Measurements from ENCODE around the gene HTR1D.

HTR1D gene

DNA sequence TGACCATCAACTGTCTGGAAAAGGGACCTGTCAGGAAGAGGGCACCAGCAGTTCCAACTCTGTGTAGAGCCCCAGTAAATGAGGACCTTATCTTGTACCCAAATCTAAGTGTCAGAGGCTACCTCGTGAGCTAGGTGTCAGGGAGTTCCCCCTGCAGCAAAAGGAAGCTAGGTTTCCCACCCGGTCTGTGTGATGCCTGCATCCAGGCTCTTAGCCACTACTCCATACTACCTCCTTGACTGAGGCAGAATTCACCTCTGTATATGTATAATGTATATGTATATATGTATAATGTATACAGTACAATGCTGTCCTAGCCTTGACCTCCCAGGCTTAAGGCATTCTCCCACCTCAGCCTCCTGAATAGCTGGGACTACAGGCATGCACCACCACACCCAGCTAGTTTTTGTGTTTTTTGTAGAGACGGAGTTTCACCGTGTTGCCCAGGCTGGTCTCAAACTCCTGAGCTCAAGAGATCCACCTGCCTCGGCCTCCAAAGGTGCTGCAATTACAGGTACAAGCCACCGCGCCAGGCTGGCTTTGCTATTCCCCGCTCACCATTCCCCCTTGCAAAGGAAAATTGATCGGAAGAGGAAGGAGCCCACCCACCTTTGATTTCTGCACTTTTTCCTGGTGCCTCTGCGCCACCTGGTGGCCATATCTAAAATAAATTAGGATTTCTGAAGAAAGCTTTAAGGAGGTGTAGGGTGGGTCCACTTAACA is 32.9 kb downstream of the HTR1D start:
- DNase-seq (ENCODE audit: low read depth) = no peak

DNA sequence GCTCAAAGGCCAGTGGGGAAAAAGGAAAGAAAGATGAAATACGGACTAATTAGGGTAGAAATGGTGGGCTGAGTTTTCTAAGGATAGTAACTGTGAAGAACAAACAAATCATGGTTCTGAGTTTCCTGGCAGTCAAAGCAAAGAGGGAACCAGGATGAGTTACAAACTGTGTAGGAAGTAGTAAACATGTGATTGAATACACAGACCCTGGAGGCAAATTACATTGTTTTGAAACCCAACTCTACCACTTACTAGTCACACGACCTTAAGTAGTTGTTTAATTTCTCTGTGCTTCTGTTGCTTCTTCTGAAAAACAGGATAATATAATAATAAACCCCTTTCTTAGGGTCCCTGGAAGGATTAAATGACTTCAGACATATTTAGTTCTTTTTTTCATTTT is 37.4 kb downstream of the HTR1D start:
- DNase-seq (ENCODE audit: low read depth) = no peak

DNA sequence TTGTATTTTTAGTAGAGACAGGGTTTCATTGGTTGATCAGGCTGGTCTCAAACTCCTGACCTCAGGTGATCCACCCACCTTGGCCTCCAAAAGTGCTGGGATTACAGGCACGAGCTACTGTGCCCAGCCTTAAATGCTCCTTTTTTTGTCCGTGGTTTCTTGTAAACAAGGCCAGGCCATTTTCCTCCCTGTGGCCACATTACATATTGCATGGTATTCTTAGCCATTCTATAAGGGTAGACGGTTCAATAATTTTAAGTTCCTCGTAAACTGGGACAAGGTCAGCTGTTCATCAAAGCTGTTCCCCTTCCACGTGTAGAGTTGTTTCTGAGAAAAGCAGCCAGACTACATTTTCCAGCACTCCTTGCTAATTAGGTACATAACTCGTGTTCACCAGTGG is 38.4 kb downstream of the HTR1D start:
- no peak for DNase-seq (ENCODE audit: low read depth)

DNA sequence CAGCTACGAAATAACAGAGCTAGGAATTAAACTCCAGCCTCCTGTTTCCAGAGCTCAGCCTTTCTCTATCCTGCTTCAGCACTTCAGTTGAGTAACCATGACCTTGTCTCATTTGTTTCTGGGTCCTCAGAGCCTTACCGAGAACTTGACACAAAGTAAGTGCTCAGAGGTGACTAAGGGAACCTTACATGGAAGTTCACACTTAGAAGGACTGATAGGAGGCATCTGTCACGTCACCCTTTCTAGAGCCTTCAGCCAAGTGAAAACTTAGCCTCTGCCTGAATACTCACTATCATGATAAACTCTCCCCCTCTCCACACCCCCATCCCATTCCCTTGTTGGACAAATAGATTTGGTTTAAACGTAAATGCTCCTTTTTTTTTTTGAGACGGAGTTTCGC is 38.9 kb downstream of the HTR1D start:
- no peak for DNase-seq (ENCODE audit: low read depth)

DNA sequence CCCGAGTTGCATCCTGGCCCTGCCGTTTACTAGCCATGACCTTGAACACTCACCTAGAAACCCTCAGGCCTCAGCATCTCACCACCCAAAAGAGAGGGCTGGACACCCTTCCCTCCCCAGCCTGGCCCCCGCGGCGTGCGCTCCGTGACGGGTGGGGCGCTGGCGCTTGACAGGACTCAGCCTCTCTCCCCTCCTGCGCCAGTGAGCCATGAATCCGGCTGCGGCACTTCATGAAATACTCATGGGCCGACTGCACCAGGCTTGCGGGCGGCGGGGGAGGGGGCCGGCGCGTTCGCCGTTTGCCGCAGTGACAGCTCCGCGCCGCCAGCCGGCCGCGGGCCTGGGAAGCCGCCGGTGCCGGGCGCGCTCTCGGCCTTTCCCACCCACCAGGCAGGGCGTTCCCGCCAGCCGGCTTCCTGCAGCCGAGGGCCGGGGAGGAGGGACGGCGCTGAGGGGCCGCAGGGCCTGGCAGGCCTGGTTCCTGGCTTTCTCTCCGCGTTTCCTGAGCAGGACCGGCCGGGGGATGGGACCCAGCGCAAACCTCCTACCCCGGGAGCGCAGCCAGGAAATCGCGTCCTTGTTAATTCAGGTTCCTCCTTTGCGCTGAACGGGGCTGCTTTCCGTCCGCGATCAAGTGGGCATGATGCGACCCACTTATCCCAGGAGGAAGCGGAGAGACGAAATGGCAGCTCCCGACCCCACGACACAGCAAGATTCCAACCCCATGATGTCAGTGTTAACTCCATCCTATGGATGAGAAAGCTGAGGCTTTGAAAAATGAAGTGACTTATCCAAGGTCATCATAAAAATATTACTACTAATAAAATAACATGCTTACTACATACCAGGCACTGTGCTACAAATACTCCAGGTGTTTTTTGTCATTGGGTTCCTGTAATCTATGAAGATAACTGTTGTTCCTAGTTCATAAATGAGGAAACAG is 39.6 kb downstream of the HTR1D start:
- DNase-seq (ENCODE audit: low read depth) = no peak

DNA sequence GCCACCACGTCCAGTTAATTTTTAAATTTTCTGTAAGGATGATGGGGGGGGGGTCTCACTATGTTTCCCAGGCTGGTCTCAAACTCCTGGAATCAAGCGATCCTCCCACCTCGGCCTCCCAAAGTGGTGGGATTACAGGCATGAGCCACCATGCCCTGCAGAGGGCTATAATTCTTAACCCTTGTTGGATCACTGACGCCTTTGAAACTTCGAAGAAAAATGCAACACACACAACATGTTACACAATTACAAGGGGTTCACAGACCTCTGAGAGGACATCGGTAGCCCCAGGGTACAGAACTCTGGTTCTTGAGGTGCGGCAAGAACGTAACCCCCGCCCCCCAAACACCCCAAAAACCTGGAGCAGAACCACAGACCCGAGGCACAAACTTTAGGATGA is 40.3 kb downstream of the HTR1D start:
- no peak for DNase-seq (ENCODE audit: low read depth)

DNA sequence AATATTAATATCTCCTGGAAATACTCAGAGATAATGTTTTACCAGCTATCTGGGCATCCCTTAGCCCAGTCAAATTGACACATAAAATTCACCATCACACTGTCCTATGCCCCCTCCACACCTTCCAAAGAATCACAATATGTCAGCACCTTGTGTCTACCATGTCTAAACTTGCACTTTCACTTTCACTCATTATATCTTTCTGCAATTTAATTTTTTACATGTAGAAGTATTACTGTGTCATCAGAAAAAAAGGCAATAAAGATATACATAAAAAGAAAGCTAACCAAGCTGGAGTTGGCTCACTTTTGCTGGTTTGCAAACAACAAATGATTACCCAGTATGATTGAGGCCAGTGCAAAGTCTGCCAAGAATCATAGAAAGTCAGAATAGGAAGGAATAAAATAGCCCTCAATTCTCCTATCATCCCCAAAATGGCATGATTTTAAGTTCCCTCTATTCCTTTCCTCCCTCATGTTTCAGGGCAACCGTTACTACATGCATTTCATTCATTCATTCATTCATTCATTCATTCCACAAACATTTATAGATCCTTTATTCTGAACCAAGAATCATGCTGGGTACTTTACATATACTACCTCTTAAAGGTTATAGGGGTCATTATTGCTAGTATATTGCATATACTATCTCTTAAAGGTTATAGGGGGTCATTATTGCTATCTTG is 42.7 kb downstream of the HTR1D start:
- DNase-seq (ENCODE audit: low read depth) = no peak

DNA sequence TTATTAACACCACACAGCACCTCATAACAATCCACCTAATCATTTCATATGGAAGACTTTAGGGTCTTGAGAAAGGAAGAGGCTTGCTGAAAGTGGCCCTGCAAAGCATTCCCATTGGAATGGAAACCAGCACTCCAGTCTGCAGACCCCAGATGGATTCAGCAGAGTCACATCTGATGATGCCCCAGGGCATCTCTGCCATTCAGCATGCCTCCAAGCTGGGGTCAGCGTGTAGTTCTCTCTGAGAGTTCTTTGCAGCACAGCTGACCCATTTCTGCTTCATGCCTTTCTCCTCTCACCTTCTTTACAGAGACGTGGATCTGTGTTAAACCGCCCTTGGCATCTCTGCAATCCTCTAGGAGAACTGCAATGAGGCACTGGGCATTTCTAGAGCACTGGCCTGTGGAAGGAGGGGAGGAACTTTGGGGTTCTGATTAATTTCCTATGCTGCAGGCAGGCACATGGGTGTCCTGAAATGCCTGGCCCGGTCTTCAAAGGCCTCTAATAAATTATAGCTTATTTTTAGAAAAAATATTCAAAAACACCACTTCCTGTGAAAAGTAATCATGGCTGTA is 46.0 kb downstream of the HTR1D start:
- no peak for DNase-seq (ENCODE audit: low read depth)

DNA sequence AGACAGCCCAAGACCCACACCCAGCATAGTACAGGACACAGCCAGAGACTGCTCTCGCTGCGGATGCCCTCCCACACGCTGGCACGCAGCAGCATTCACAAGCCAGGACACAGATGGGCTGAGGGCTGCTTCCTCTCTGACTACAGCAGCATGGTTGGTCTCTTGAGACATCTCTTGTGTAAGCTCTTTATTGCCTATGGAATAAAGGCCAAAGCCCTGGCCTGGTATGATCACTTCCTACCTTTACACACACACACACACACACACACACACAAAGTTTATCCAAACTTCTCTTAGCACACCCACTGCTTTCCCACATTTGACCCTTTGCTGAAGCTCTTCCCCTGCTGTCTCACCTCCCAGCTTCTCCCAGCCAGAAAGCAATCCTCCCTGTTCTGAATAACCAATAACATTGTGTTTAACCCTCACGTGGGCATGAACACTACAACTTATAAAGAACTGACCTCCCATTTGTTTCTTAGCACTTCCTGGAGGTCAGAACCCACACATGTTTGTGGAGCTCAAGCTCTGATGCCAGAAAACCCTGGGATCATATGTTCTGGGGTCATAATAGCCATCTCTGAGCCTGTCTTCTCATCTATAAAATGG is 47.5 kb downstream of the HTR1D start:
- no peak for DNase-seq (ENCODE audit: low read depth)

DNA sequence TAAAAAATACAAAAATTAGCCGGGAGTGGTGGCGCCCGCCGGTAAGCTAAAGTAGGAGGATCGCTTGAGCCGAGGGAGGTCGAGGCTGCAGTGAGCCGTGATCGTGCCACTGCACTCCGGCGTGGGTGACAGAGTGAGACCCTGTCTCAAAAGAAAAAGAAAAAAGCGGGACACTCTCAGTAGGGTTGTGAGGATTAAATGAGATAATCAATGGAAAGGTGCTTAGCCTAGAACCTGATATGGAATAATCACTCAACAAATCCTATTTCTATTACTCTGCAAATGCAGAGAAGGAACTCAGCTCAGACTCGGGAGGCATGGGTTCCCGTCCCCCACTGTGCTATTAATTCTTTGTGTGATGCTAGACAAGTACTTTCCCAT is 48.1 kb downstream of the HTR1D start:
- DNase-seq (ENCODE audit: low read depth) = no peak

DNA sequence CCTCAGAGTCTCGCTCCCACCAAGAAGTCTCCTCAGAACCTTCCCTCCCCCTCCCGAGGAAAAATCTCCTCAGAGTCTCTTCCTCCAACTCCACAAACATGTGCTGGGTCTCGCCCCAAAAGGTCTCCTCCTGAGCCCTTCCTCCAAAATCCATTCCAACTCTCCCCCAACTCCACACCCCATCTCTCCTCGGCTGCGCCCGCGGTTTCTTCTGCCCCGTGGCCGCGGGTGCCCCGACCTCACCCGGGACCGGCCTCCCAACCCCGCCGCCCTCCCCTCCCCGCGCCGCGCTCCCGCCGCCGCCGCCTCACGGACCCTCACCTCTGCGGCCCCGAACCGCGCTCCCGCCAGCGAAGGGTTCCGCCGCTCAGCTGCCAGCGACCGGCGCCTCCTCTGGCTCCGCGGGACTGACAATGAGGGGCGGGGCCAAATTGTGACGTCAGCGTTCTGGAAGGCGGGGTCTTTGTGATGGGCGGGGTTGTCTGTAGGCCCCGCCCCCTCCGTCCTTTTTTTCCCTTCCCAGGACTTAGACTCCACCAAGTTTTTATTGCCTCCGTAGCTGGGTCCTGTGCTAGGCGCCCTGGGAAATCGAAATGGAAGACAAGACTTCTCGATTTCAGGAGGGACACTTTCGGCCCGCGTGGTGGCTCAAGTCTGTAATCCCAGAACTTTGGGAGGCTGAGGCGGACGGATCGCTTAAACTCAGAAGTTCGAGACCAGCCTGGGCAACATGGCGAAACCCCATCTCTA is 48.7 kb downstream of the HTR1D start, which contains the start of gene LUZP1:
Gene LUZP1, minus strand, starts transcription at position 412 of the 750 bp plus-strand sequence.
- DNase-seq (ENCODE audit: low read depth) = peak; percentile 85

DNA sequence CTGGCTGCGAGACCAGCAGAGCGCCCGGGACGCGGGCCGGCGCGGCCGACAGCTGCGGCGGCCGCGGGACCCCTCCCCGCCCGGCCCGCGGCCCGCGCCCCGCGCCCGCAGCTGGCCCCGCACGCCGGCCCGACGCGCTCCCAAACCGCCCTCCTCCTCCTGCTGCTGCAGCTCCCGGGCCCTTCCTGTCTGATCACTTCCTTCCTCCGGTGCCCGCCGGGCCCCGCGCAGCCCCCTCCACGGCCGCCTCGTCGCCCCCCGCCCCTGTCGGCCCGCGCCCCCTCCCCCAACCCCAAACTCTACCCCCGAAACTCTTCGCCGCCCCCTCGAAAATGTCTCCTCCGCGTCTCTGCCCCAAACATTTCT is 49.2 kb downstream of the HTR1D start:
- DNase-seq (ENCODE audit: low read depth) = no peak

DNA sequence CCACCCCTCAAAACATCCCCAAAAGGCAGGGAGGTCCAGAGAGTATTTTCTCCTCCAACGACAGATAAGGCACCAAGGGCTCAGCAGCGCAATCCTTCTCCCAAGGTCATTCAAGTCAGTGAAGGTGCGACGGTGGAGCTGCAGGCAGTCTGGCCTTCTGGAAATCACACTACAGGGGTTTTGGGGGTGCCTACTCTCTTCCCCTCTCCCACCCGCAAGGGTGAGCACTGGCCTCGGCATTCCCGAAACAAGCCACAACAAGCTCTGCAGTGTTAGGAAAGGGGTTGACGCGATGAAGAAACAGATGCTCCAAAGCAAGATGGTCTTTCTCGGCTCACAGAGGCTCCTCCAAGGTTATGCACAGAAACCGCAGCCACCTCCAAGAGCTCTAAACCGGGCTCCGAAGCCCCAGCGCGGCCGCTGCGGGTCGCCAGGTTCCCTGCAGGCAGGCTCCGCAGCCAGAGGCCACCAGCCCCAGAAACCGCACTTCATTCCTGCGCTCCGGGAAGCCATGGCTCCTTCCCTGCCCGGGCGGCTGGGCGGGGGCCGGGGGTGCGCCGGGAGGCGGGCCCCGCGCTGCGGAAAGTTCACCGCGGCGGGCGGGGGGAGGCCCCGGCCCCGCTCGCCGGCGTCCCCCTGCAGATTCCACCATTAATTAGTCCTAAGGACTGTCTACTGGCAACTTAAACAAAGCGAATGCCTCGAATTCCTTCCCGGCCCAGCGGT is 49.8 kb downstream of the HTR1D start:
- DNase-seq (ENCODE audit: low read depth) = no peak

DNA sequence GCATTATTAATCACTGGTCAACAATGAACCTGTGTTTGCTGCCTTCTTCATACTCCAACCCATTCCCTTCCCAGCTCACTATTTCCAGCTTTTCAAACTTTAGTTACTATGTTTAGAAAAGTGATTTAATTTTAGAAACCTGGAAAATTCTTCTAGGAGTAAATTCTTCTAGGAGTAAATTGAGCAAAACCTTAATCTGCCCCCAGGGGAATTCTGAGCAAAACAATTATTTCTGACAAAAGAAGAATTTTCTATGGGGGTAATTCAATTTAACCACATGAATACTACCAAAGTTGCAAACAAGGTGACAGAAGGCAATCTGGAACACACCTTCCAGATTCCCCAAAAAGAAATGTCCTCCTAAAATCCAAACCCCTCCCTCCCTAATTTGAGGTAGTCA is 50.4 kb downstream of the HTR1D start:
- DNase-seq (ENCODE audit: low read depth) = no peak

DNA sequence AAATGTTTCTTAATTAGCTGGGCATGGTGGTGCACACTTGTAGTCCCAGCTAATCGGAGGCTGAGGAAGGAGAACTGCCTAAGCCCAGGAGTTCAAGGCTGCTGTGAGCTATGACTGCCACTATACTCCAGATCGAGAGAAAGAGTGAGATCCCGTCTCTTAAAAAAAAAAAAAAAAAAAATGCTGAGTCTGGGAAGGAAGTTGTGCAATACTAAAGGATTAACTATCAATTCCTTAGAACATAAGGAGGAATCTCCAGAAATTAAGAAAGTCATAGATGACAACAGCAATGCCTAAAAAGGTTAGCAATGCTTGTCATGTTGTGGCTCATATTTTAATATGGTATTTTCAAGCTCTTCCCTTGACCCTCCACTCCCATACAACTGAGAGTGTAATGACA is 53.9 kb downstream of the HTR1D start:
- DNase-seq (ENCODE audit: low read depth) = no peak

DNA sequence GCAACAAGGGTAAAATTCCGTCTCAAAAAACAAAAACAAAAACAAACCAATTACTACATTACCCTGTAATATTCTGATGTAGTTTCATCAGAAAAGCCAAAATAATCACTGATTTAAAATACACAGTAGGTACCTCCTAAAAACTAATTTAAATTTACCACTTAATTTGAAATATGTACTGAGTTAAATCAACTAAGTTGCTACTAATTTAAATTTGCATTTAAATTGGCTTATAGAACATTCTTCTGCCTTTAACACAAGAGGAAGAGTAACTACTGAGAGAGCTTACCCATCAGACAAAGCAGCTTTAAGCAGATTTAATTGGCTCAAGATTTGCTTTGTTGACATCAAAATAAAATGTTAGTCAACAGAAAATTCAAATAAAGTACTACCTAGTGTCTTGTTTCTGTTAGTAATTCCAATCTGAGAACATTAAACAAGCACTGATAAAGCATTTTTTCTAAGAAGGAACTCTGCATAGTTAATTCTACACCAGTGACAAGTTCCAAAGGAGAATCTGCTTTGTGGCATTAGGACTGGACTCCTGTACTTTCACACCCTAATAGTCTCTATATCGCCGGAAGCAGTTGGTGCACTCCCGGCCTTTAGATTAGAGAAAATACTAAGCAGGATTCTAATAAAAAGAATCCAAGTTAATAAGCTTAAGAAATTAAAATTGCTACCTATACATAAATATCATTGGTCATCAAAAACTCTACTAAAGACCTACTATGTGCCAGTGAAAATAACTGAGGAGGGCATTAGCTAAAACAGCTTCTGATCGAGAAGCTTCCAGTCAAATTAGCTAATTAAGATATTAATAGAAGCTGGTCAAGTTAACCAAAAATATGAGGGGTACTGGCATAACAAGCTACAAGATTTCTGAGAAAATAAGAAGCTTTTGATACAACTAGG is 57.1 kb downstream of the HTR1D start:
- DNase-seq (ENCODE audit: low read depth) = no peak

DNA sequence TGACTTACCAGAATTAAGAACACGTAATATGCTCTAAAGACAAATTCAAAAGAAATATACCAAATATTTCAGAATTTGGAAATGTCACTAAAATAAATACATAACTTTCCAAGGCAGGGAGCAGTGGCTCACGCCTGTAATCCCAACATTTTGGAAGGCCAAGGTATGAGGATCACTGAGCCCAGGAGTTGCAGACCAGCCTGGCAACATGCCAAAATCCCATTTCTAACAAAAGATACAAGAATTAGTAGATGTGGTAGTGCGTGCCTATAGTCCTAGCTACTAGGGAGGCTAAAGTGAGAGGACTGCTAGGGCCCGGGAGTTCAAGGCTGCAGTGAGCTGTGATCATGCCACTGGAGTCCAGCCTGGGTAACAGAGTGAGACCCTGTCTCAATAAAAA is 60.4 kb downstream of the HTR1D start:
- no peak for DNase-seq (ENCODE audit: low read depth)

DNA sequence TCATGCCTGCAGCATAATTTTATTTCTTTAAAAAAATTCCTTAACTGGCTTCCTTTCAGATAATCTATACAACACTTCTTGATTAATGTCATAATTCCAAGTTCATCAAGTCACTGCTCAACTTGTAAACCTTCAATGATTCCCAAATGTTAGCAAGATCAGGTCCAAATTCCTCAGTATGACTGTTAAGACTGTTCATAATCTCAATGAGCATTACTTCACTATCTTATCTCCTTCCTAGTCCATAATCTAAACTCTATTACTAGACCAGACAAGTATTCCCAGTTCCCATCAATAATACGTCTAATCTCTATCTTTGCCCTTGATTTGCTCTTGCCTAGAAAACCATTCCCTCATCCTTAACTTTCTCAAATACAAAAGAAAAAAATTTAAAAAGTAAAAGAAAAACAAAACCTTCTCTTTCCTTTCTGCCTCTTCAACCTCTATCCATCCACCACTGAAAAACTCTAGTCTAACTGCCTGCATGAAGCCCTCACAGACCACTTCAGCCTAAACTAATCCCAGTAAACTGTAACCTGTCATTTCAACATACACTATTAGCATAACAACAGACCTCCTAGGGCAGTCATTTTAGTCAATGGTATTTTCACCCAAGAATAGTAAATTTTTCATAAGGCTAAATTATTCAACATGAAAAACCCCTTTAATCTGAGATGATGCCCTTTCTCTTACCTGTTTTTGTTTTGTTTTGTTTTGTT is 64.2 kb downstream of the HTR1D start:
- DNase-seq (ENCODE audit: low read depth) = no peak

DNA sequence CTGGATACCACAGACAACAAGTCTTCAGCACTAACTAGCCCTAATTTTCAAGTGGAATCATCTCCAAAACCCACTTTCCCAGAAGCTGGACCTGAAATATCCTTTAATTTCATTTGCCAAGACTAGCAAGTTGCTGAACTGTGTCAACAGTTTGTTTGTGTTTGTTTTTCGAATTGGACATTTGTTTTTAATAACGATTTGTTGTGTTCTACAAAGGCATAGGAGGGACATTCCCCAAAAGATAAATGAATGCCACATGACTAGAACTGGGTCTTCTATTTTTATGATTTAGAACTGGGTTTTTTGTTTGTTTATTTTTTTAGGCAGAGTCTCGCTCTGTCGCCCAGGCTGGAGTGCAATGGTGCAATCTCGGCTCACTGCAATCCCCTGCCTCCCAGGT is 66.6 kb downstream of the HTR1D start:
- DNase-seq (ENCODE audit: low read depth) = no peak

Data from stimulated activated CD8-positive, alpha-beta memory T cell treated with anti-CD3 and anti-CD28 coated beads, Interleukin-7, amount 100 ng/mL, for 24 hours (primary cell).